OCI-LY1 (cell line): Measurements from ENCODE around the gene CAMTA1.

Experiments used
- H2AFZ ChIP-seq: fragments of 200-600 bp; sonication (generic), shearing (Covaris generic); 2 replicates; pipeline ENCODE4 v1.6.0; 2014; ENCODE audit warnings: antibody characterized with exemption, mild to moderate bottlenecking, low read length
- H3F3A ChIP-seq: fragments of 200-600 bp; sonication (generic), shearing (Covaris generic); 2 replicates; pipeline ENCODE4 v1.6.0; 2014; ENCODE audit warnings: mild to moderate bottlenecking, antibody characterized with exemption, low read length, moderate library complexity; ENCODE audit not compliant: insufficient read depth
- H3K27ac ChIP-seq: fragments of 200-600 bp; sonication (generic); 2 replicates; pipeline ENCODE4 v1.5.1; 2014; ENCODE audit warnings: low read length, mixed run types, mild to moderate bottlenecking, low read depth; ENCODE audit not compliant: poor library complexity, severe bottlenecking
- H3K27me3 ChIP-seq: fragments of 200-600 bp; sonication (generic); 2 replicates; pipeline ENCODE4 v1.6.0; 2014; ENCODE audit warnings: antibody characterized with exemption, mild to moderate bottlenecking, low read length, moderate library complexity; ENCODE audit not compliant: insufficient read depth
- H3K36me3 ChIP-seq: fragments of 200-600 bp; sonication (generic); 2 replicates; pipeline ENCODE4 v1.6.1; 2014; ENCODE audit warnings: mild to moderate bottlenecking, antibody characterized with exemption, low read length, moderate library complexity, mixed read lengths; ENCODE audit not compliant: insufficient read depth
- H3K4me1 ChIP-seq: fragments of 200-600 bp; sonication (generic); 2 replicates; pipeline ENCODE4 v1.5.1; 2014; ENCODE audit warnings: mild to moderate bottlenecking, low read length, moderate library complexity; ENCODE audit not compliant: insufficient read depth, severe bottlenecking
- H3K4me2 ChIP-seq: fragments of 200-600 bp; sonication (generic), shearing (Covaris generic); 2 replicates; pipeline ENCODE4 v1.6.1; 2014; ENCODE audit warnings: low read length
- H3K4me3 ChIP-seq: fragments of 200-600 bp; sonication (generic); 2 replicates; pipeline ENCODE4 v1.5.1; 2014; ENCODE audit warnings: low read length, low read depth, mild to moderate bottlenecking, mixed read lengths; ENCODE audit not compliant: poor library complexity, severe bottlenecking
- H3K79me2 ChIP-seq: fragments of 200-600 bp; shearing (Covaris generic); 2 replicates; pipeline ENCODE4 v1.6.1; 2016; ENCODE audit warnings: mixed run types, low read length, mixed read lengths; ENCODE audit not compliant: insufficient read depth
- H3K9ac ChIP-seq: fragments of 200-600 bp; sonication (generic), shearing (Covaris generic); 2 replicates; pipeline ENCODE4 v1.6.1; 2014; ENCODE audit warnings: mild to moderate bottlenecking, low read length, mixed read lengths
- H3K9me2 ChIP-seq: fragments of 200-600 bp; sonication (generic), shearing (Covaris generic); 2 replicates; pipeline ENCODE4 v1.6.1; 2014; ENCODE audit warnings: low read depth, mild to moderate bottlenecking, low read length, mixed read lengths
- H3K9me3 ChIP-seq: fragments of 200-600 bp; shearing (Covaris generic); 2 replicates; pipeline ENCODE4 v1.6.1; 2014; ENCODE audit warnings: low read length, mixed read lengths
- H4K20me1 ChIP-seq: fragments of 200-600 bp; sonication (generic), shearing (Covaris generic); 2 replicates; pipeline ENCODE4 v1.6.0; 2016; ENCODE audit warnings: mild to moderate bottlenecking, low read length; ENCODE audit not compliant: insufficient read depth
- CTCF ChIP-seq: fragments of 200-600 bp; sonication (generic), shearing (Covaris generic); IDR thresholded peaks from 2 replicates; pipeline ENCODE4 v1.5.1; 2017; ENCODE audit warnings: mild to moderate bottlenecking, antibody characterized with exemption, low read length, moderate library complexity, mixed read lengths
- EZH2 ChIP-seq: fragments of 200-600 bp; sonication (generic), shearing (Covaris generic); IDR thresholded peaks from 2 replicates; pipeline ENCODE4 v1.8.0; 2017; ENCODE audit warnings: borderline replicate concordance, mixed run types, mild to moderate bottlenecking, antibody characterized with exemption, low read length, moderate library complexity, mixed read lengths

CAMTA1 gene

GRCh38 chr1:7479571-7479970 lies 694.3 kb downstream of the CAMTA1 start:
- Histone ChIP-seq H3F3A (no peaks in the 10 kb centered on the region), H3K9me3 (no peaks in the 10 kb centered on the region), H3K4me3 (no peak overlapping the region), H3K4me2 (no peak overlapping the region), H3K9ac (no peak overlapping the region), H3K9me2 (no peaks in the 10 kb centered on the region), H3K27ac (no peak overlapping the region), H2AFZ (no peak overlapping the region), H3K27me3 (no peaks in the 10 kb centered on the region), H3K4me1 (no peaks in the 10 kb centered on the region), H3K36me3 (no peaks in the 10 kb centered on the region), H4K20me1 (no peaks in the 10 kb centered on the region), H3K79me2 (no peaks in the 10 kb centered on the region)
- TF ChIP-seq EZH2 (no peak), CTCF (no peak)

- H4K20me1 ChIP-seq, result no peaks in the 10 kb centered on the region
- H3K9me3 ChIP-seq, result no peaks in the 10 kb centered on the region
- no peaks in the 10 kb centered on the region for H3K4me1 ChIP-seq
- H3F3A ChIP-seq, result no peaks in the 10 kb centered on the region
- H3K4me3 ChIP-seq, result no peak overlapping the region
- no peaks in the 10 kb centered on the region for H3K36me3 ChIP-seq
- H3K27me3 ChIP-seq, result no peaks in the 10 kb centered on the region
- H3K79me2 ChIP-seq, result no peaks in the 10 kb centered on the region
- no peak overlapping the region for H3K4me2 ChIP-seq
- no peak for TF ChIP-seq CTCF
- no peak for TF ChIP-seq EZH2
- H3K9me2 ChIP-seq, result no peaks in the 10 kb centered on the region
- H3K9ac ChIP-seq, result no peak overlapping the region
- H2AFZ ChIP-seq, result no peak overlapping the region
- H3K27ac ChIP-seq, result no peak overlapping the region
Measured at GRCh38 chr1:7481194-7481593, 695.9 kb downstream of the CAMTA1 start.

GRCh38 chr1:7482077-7482476 lies 696.8 kb downstream of the CAMTA1 start:
- Histone ChIP-seq H3K27me3 (no peaks in the 10 kb centered on the region), H3F3A (no peaks in the 10 kb centered on the region), H4K20me1 (no peaks in the 10 kb centered on the region), H3K9me3 (no peaks in the 10 kb centered on the region), H2AFZ (no peak overlapping the region), H3K27ac (no peak overlapping the region), H3K4me1 (no peaks in the 10 kb centered on the region), H3K36me3 (no peaks in the 10 kb centered on the region), H3K9ac (no peak overlapping the region), H3K79me2 (no peaks in the 10 kb centered on the region), H3K4me3 (no peak overlapping the region), H3K4me2 (no peak overlapping the region), H3K9me2 (no peaks in the 10 kb centered on the region)
- no peak for TF ChIP-seq CTCF
- TF ChIP-seq EZH2, result no peak
